Left renal pelvis (tissue), 4 donors: ENCODE measurements around the gene TMEM161B. TPM values are rescaled to one million over a fixed set of nuclear protein-coding genes. Genes with fewer than 3 reads are reported as not detected.
"Not testable (repeated sequence)": the region's sequence is repeated elsewhere in the genome, so short reads cannot be mapped to it uniquely, and the experiment has no call there.

Experiments used
- DNase-seq, 4 donors: peaks; one replicate each; pipeline ENCODE4 v3.0.0-alpha.2; 2013; ENCODE audit warnings: low read depth in 4 of 4, low spot score in 3 of 4
- polyA plus RNA-seq, 4 donors: library from polyadenylated mRNA; unstranded; fragments of 120-200 nt; gene quantifications; one replicate each; pipeline ENCODE4 v1.2.1, GENCODE V29; 2013; ENCODE audit not compliant: insufficient read length in 4 of 4

Gene TMEM161B
- polyA plus RNA-seq, 4 donors: 21.4 to 30.8 (median 25.9) TPM

DNA sequence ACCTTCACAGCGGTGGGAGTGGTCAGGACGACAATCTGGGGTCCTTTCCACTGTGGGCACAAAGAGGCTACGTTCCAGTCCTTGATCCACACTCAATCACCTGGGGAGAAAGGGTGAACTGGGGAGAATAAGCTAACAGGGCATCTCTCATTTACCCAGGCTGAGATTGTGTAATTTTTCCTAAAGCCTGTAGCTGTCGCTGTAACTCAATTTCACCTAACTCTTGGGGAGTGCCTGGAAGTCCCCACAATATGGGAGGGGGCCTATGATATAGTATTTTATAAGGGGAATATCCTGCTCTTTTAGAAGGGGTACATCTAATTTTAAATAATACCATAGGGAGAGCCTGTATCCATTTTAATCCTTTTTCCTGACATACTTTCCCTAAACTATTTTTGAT lies 79.2 kb downstream of the TMEM161B start:
- DNase-seq: not testable (repeated sequence)

GRCh38 chr5:88188458-88189132 lies 80.0 kb downstream of the TMEM161B start:
- no peak for DNase-seq

GRCh38 chr5:88183255-88183654 lies 85.4 kb downstream of the TMEM161B start:
- DNase-seq: no peak

- not testable (repeated sequence) for DNase-seq
Observed at GRCh38 chr5:88177486-88177885, 91.2 kb downstream of the TMEM161B start.

GRCh38 chr5:88172847-88173758 lies 95.5 kb downstream of the TMEM161B start:
- no peak for DNase-seq

DNA sequence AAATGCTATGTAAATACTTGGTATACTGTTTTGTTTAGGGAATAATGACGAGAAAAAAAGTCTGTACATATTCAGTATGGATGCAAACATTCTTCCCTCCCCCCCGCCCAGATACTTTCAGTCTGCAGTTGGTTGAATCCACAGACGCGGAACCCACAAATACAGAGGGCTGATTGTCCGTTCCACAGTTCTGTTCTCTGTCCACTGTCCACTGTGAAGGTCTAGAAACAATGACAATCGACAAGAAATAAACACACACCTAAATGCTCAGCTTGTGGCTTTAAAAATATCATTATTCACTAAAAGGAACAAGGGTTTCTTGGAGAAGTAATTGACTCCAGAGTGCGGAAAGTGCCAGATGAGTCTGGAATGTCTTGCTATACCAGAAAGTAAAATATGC lies 109.1 kb downstream of the TMEM161B start:
- no peak for DNase-seq

- DNase-seq: no peak
Observed at GRCh38 chr5:88158056-88158455, 110.6 kb downstream of the TMEM161B start.

DNA sequence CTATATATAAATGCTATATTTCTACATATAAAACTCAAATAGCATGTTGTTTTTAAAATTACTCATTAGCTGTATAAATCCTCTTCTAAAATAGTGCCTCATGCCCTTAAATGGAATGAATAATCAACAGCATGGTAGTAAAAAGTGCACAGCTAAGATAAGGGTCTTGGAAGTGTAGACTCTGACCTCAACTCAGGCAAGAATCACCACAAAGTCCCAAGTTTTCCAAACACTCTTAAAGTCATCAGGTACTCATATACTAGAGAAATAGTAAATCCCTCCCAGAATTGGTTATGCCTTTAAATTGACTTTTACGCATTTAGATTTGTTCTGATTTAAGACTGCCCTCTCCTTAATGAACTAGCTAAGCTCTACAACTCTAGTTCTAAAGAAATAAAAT lies 113.8 kb downstream of the TMEM161B start:
- no peak for DNase-seq

GRCh38 chr5:88150747-88151146 lies 117.9 kb downstream of the TMEM161B start:
- DNase-seq: no peak

DNA sequence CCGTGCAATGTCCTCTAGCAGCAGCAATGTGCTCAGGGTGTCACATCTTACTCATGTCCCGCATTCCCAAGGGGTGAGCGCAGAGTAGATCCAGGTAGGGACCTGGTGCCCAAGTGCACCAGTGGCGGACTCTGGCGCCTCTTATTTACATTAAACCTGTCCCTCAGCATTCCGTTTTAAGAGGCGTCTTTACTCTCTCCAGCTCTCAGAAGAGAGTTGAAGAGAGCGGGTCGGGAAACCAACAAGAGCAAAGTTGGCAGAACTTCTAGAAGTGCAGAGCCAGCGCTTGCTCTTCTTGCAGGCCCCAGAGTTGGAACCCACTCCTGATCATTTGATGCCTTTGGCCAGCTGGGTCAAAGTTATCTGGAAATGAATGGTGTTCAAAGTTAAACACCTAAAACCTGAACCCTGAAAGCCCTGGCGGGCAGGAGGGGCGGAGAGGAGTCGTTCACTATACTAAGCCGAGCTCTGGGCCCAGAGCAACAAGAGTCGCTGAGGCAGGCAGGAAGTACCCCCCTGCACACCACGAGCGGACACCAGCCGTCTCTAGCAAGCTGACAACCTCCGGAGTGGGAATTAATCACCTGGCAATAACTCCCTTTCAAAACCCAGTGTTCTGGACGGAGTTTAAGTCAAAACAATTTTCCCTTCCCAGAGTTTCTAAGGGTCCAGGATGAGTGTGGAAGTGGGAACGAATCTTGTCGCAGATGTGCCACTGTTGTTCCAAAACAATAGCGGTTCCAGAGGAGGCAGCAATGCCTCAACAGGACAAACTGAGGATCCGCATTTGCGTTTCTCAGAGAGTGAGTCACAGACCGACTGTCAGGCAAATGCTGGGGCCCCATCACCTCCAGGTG lies 122.8 kb downstream of the TMEM161B start:
- DNase-seq: no peak

GRCh38 chr5:88145221-88145610 lies 123.4 kb downstream of the TMEM161B start:
- no peak for DNase-seq
